HG03060 (cell line): ENCODE results near the gene NAALADL1.
A peak's percentile ranks its signal among the peaks of the same experiment; 100 is the strongest.

Source experiments
- ATAC-seq: cut with Tn5 transposase; IDR thresholded peaks from one replicate; pipeline ENCODE4 v1.9.1; 2021; ENCODE audit warnings: low read depth, moderate number of reproducible peaks; ENCODE audit not compliant: unreplicated experiment

NAALADL1 gene

DNA sequence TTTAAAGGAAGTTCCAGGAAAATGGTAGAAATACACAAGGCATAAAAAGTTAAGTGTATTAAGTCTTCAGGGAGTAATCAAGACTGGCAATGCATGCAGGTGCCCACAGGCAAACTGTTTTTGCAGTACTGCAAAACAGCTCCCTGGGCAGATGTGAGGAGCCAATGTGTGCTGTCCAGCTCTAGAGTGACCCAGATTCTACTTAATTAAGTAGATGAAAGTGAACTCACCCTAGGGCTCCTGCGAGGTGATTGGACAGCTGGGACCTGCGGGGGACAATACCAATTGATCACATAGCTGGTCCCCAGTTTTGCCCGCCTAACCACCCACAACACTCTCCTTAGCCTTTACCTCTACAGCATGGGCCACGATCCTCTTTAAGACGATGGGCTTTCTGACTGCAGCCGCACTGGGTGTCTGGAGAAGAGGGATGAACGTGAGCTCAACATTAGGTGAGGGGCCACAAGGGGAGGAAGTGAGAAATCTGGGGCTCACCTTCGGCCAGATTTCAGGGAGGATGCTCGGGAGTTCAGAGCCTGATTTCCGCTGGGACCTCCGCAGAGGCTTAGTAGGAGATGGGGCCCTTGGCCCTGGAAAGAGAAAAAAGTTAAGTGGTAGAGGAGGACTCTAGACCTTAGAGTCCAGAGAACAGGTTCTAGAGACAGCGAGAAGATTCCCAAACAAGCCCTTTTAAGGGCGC, 24.9 kb upstream of the NAALADL1 start:
- ATAC-seq = peak; percentile 25

DNA sequence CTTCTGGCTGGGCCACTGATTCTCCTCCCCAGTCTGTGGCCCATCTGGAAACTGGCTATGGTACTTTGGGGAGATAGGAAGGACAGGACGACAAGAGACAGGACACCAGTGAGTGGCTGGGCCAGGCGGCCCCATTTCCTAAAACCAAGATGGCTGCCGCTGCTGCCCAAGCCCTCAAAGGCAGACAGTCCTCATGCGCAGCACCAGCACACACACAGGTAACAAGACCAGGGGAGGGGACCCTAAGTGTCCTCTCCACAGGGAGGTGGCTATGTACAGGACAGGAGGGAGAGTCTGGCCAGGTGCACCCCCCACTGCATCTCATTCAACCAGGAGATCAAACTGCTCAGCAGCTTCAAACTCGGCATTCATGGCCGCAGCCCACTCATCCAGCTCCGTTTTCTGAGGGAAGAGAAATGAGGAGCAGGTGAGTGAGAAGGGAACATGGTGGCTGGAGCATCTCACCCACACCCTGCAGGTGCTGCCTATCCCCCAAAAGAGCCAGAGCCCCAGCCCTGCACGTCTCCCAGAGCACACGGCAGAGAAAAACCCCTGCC, 20.5 kb upstream of the NAALADL1 start:
- no peak for ATAC-seq

DNA sequence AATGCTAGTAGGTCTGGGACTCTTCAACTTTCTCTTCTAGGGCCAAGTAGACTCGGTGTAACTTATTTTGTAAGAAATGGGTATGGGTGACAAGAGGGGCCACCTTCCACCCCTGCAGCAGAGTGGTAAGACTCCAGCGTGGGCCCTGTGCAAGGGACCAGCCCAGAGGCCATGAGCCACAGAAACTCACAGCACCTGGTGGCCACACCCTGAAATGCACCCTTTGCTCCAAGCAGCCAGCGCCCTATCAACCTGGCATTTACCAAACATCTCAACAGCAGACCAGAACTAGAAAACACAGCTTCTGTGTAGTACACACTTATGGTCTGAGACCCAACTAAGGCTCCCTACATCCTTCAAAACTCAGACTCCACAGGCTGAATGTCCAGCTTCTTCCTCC, 19.8 kb upstream of the NAALADL1 start:
- no peak for ATAC-seq

DNA sequence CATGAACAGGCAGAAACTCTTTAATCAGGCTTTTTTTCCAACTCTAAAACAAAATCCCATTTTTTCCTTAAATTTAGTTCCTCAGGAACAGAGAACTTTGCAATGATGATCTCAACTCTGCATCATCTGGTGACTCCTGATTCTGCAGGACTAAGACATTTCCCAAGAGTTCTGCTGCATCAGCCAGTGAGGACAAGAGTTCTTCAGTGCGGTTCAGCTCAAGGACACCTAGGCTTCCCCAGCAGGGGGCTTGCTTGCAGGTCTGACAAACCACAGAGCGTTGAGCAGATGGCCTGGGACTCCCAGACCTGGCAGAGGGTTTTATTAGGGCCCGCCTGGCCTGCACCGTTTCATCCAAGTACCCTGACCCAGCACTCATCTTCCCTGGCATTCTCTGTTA, 19.1 kb upstream of the NAALADL1 start:
- ATAC-seq = no peak

DNA sequence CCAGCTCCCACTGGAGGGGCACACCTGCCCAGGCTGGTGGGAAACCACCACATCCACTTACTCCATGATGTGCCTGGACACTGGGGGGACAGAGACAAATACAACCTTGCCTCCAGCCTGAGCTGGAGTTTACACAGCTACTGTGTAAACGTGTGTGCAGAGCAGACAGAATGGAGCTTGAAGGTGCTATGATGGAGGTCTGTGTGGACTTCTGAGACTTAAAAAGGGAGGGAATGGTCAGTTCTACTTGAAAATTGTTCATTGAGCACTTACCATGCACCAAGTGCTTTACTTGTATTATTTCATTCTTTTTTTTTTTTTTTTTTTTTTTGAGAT, 14.2 kb upstream of the NAALADL1 start:
- no peak for ATAC-seq

DNA sequence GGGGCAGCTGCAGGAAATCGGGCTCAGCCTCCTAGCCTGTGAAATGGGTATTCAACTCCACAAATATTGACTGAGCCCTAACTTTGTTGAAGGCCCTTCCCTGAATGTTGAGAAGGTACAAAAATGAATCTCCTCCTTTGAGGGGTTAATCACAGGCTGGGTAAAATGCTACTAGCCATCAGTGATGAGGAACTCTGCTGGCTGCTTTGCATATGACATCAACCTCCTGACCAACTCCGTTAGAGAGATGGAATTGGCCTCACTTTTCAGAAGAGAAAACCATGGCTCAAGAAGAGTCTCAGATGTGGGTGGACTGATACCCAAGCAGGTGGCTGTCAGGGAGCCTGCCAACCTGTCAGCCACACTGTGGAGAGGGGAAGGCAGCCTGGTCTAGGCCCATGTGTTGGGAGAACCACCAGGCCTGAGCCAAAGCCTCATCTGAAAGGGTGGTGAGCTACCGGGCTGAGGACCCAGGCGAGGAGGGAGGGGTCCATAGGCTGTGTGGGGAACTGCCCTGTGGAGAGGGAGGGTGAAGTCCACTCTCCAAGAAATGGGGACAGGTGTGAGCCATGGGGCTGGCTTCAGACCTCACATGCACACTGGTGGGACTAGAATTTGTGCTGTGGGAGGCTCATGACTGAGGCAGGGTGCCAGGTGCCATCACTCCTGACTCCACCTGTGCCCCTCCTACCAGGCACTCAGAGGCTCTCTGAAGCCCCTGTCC, 13.7 kb upstream of the NAALADL1 start:
- no peak for ATAC-seq

DNA sequence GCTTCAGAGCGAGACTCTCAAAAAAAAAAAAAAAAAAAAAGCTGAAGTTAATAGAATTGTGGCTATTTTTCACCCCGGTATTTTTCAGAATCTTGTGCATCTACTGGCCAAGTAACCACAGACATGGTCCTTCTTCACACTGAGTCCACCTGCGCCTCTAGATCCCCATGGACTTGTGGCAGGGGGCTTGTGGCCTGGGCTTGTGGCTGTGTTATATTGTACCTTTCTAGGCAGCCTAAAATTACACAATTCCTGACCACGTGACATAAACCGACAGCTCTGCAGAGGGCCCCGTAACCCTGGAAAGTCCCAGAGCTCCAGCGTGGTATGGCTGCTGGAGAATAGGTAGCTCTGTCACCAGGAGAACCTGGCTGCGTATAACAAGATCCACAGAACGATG, 10.9 kb upstream of the NAALADL1 start:
- no peak for ATAC-seq

DNA sequence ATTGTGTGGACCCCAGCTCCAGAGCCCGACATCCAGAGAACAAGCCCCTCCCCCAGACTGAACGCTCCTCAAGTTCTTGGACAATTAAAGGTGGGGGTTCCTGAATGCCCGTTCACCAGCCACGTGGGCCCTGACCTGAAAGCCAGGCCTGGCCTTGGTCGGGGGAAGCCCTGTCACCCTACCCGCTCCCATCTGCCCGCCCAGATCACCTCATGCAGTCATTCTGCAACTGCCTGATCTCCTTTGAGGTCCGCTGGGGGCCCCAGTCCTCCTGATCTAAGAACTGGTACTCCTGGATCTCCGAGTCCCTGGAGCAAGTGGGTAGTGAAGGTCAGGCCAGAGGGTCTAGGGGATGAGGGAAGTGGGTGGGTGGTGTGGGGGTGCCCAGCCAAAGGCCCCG, 9.1 kb upstream of the NAALADL1 start:
- ATAC-seq = no peak

DNA sequence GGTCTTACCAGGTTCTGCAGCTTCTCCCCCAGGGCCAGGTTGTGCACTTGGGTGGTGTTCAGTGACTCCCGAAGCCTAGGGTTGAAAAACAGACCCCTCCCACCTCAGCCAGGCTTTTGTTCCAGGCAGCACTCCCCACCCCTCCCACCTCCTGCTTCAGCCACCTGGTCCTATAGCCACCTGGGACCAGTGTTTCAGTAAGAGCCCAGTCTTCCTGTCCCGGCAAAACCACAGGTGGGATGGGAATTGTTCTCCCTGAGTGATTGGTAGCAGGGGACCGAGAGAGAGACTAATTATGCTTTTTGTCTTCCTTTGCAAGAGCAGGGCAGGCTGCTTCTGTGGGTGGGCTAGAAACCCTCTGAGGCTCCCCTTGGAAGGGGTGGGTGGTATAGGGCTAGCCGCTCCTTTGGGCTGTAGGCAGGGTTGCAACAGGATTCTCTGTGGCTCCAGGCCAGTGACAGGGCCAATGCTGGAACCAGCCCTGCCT, 8.5 kb upstream of the NAALADL1 start:
- ATAC-seq = no peak

DNA sequence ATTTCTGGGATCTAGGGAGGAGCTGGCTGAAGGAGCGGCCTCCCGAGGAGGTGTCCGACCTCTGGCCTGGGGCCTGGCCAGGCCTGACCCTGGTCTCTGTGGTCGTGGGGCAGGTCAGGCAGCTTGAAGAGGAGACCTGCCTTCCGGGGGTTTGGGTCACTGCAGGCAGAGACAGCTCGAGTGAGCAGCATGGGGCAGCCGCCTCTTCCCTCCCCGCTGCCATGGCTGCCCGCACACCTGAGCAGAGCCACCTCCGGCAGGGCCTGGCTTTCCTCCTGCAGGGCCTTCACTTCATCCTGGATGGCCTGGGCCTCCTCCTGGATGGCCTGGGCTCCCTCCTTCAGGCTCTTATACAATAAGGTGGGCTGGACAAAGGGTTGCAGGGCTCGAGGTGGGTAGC, 8.0 kb upstream of the NAALADL1 start:
- no peak for ATAC-seq

DNA sequence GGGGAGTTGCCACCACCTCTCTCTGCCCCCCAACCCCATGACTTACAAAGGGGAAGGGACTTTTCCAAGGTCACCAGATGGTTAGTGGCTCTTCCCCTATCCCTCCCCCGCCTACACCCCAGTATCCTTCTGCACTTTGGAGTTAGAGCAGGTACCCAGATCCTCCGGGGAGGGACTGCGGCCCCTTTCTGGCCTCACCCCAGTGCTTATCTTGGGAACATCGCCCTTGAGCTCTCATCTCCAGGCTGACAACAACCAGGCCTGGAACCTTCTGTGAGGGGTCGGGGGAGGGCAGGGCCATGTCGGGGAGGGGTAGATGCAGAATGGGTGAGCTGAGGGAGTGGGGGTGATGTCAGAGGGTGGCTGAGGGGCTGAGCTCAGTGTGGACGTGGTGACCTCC, 7.5 kb upstream of the NAALADL1 start:
- ATAC-seq = no peak

DNA sequence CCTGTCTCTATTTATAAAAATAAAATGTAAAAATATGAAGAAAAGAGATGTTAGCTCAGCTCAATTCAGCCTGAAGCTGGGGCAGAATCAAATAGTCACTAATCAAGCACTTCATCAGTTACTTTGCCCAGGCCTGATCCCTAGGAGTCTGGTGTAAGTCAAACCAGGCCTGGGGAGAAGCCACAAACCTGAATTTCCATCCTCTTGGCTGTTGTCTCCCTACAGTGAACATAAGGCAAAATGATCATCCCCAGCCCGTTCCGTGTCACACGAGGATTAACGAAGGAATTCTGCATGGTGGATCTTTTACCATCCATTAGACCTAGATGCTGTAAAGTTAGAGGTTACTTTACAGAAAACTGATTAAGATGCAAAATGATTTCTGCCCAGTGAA, 6.5 kb upstream of the NAALADL1 start:
- no peak for ATAC-seq

DNA sequence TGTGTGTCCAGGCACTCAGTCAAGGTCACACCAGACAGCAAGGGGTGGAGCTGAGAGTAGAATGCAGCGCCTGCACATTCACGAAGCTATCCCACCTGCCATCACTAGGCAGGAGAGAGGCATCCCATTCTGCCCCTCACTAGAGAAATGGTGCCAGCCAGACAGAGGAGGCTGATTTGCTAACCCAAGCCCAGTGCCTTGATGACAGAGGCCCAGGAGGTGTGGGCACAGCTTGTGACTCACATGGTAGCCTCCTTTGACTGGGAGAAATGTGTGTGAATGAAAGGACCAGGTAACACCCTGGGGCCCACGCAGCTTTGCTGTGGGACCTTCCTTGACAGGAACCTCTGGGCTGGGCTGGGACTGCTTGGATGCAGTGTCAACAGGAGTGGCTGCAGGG, 5.2 kb upstream of the NAALADL1 start:
- no peak for ATAC-seq

DNA sequence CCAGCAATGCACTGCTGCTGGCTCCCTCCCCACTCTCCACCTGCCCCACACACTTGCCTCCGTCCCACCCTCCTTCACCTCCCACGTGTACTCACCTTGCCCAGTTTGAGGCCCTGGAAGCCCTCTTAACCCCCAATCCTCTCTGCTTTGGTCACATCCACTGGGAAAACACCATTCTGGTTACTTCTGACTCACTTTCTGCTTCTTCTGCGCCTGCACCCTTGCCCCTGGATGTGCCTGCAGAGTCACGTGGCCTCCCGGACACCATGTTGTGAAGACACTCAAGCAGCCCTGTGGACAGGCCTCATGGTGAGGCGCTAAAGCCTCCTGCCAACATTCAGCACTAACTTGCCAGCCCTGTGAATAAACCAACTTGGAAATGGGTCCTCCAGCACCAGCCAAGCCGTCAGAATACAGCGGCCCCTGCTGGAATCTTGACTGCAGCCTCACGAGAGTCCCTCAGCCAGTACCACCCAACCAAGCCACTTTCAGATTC, 2.6 kb upstream of the NAALADL1 start:
- no peak for ATAC-seq

DNA sequence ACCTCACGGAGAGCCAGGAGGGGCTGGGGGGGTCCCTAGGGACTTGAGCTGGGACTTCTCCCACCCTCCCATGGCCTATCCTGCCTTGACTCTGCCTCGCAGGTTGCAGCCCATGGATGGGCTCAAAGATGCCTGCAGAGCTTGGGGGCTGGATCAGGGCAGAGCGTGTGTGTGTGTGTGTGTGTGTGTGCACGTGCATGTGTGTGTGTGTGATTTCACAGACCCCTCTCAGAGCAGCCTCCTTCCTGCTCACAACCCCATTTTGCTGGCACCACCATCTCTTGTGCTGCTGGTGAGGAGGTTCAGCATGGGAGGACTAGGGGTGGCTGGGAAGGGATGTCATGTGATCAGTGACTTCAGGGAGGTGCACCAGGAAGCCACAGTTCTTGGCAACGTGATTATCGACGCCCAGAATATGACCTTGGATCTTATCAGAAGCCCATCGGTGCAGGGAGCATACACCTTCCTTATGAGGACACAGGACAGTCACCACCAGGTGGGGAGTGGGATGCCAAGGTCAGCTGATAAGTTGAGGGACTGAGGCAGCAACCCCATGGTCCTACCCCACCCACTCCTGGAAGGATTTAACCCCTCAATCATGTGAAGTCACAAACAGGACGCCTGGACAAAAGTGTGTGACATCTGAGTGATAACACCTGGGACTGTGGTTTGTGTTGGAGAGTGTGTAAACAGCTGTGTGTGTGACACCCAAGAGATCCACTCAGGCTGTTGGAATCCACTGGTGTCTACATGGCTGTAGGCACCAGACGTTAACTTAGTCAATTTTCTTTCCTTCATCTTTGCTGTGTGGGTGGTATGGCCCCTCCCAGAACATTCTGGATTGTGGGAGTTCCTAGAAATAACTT, 1.8 kb upstream of the NAALADL1 start:
- no peak for ATAC-seq

DNA sequence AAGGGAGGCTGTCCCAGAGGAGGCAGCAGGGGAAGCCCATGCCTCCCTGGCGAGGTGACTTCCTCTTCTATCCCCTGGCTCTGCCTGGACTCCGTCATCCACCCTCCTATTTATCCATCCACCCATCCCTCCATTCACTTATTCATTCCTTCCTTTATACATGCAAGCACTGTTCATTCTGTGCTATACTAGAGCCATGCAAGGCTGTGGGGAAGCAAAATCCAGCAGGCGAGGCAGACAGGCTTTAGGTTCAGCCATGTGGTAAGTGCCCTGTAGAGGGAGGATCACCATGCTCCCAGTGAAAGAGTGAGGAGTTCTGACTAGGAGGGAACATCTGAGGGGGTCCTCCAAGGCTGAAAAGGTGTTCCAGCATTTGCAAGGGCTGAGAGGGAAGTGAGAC, 1.2 kb upstream of the NAALADL1 start:
- no peak for ATAC-seq

DNA sequence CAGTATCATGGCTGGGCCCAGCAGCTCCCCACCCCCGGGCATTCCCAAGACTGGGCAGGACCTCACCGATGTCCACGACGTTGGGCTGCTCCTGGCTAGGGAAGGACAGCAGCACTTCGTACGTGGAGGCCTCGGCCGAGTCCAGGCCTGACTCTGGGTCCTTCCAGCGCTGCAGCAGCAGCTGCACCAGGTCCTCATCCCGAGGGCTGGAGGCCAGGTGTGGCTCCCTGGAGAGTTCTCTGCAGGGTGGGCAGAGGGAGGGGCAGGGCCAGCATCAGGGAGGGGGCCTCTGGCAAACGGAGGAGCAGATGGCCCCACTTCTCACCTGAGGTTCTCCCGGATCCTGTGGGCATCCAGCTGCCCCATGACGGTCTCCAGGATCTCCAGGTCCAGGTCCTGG, 341 bp downstream of the NAALADL1 start:
- no peak for ATAC-seq

DNA sequence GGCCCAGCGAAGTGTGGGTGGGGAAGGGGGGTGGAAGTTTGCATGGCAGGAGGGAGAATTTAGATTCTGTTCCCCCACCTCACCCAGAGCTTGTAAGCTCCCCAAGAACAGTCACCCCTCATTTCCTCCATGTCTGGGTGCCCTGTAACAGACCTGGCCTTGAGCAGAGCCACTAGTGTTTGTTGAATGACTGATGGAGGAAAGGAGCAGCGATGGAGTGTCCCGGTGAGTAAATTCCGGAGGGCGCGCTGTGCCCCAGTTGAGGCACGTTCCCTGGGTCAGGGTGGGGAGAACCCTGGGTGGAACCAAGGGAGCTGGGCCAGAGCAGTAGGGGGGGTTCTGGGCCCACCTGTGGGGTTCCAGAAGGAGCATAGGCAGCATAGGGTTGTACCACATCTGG, 827 bp downstream of the NAALADL1 start:
- ATAC-seq = no peak

DNA sequence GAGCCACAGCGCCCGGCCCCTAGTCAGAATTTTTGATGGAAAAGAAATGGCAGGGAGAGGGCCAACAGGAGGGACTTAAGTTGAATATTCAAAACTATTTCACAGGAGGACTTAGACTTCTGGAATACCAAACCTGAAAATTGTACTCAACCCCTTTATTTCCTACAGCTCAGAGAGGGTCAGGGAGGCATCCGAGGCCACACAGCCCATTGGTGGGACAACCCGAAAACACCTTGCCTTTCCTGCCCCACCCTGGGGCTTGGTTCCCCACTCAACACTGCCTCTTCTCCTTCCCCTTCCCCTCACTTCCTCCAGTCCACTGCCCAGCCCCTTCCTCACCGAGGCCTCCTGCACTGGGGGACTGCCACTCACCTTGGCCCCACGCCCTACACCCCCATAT, 1.4 kb downstream of the NAALADL1 start:
- no peak for ATAC-seq

DNA sequence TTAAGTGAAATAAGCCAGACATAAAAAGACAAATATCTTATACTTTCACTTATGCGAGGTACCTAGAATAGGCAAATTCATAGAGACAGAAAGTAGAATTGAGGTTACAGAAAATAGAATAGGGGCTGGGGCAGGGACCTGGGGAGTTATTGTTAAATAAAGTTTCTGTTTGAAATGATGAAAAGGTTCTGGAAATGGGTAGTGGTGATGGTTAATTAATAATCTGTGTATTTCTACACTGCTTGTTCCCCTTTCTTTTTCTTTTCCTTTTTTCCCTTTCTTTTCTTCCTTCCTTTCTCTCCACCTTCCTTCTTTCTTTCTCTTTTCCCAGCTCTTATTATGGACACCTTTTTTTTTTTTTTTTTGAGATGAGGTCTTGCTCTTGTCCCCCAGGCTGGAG, 2.8 kb downstream of the NAALADL1 start:
- ATAC-seq = no peak
